NCI-H2171 (cell line): ENCODE data around the gene BRICD5.

ENCODE experiments used
- DNase-seq: peaks from one replicate; lab custom pipeline; 2025; lab: John Stamatoyannopoulos, UW

Gene BRICD5

DNA sequence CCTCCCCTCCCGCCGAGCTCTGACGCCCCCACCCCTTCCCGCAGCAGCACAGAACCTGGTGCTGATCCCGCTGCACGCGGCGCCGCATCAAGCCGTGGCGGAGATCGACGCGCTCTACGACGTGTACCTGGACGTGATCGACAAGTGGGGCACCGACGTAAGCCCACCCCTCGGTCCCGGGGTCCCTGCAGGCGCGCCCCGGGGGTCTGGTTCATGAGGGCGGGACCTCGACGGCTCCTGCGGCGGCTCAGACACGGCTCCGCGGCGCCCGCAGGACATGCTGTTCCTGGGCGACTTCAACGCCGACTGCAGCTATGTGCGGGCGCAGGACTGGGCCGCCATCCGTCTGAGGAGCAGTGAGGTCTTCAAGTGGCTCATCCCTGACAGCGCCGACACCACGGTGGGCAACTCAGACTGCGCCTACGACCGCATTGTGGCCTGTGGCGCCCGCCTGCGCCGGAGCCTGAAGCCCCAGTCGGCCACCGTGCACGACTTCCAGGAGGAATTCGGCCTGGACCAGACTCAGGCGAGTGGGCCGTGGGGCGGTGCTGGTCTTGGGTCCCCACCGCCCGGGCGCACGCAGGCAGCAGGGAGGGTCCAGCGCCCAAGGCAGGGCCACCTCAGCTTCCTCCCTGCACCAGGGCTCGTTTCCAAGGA, 27.0 kb upstream of the BRICD5 start:
- no peak for DNase-seq

DNA sequence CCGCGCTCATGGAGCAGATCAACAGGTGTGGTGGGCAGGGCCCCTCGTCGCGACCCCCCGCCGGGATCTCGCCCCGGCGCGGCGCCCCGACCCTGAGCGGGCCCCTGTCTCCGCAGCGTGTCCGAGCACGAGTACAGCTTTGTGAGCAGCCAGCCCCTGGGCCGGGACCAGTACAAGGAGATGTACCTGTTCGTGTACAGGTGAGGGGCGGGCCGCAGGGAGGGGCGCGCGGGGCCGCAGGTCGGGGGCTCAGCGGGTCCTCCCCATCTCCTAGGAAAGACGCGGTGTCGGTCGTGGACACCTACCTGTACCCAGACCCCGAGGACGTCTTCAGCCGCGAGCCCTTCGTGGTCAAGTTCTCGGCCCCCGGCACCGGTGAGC, 26.4 kb upstream of the BRICD5 start:
- DNase-seq, result no peak

DNA sequence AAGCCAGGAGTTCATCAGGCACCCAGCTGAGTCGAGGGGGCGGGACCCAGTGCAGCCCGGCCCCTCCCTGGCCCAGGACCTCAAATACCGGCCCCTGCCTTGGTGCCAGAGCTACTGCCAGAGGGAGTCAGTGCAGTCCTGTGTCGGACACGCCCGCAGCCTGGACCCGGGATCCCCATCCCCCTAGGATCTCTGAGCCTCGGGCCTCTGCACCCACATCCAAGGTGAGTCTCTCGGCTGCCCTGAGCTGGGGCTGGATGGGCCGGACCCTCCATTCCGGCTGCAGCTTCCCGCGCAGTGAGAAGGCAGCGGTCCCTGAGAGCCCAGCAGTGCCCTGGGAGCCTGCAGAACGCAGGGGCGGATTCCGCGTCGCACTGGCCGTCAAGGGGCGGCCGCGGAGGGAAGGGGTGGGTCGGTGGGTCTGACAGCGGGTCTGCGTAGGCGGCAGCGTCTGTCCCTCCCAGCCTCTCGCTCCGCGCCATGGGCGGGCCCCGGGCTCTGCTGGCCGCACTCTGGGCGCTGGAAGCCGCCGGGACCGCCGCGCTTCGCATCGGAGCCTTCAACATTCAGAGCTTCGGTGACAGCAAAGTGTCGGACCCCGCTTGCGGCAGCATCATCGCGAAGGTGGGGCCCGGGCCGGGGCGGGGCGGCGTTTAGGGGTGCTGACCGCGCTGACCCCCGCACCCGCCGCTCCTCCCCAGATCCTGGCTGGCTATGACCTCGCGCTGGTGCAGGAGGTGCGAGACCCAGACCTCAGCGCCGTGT, 25.9 kb upstream of the BRICD5 start, which contains the start of gene DNASE1L2:
Gene DNASE1L2, plus strand, starts transcription at position 108 of the 765 bp plus-strand sequence. Its CDS starts 373 bp downstream, at position 481.
- no peak for DNase-seq

DNA sequence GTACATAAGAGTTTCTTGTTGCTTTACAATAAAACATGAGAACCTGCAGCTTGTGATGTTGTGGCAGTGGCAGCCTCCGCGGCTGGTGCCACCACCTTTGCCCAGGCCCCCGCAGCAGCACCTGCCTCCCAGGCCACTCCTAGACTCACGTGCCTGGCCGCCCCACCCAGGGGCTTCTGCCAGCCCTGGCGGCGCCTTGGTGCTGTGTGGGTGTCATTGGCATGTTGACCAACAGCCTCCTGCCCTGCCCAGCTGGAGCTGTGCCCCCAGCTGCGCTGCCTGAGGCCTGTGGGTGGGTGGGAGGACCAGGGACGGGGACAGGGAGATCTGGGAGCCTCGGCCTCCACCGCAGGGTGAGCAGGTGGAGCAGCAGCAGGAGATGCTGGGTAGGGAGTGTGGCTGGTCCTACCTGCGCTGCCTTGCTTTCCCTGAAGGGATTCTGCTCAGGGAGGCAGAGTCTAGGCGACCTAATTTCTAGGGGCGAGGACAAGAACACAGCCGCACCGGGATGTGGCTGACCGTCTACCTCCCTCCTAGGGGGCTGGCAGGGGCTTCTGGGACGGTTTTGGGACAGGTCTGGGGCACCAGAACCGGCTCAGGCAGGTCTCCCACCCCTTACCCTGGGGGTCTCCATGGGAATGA, 25.2 kb upstream of the BRICD5 start:
- no peak for DNase-seq

DNA sequence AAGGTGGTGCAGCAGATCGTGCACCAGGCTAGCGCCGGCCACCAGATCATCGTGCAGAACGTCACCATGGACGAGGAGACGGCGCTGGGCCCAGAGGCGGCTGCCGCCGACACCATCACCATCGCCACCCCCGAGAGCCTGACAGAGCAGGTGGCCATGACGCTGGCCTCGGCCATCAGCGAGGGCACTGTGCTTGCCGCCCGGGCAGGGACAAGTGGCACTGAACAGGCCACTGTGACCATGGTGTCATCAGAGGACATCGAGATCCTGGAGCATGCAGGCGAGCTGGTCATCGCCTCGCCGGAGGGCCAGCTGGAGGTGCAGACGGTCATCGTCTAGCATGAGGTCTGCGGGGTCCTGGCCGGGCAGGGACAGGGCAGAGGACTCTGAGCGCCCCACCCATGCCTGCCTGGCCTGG, 24.6 kb upstream of the BRICD5 start:
- no peak for DNase-seq

DNA sequence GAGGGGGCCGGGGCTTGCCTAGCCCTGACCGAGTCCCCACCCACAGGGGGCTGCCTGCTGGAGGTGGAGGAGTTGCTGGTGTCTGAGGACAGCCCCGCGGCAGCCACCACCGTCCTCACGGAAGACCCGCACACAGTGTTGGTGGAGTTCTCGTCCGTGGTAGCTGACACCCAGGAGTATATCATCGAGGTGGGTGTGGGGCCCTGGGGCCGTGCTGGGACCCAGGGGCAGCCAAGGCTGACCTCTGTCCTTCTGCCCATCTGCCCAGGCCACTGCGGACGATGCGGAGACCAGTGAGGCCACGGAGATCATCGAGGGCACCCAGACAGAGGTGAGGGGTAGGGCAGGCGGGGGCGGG, 24.1 kb upstream of the BRICD5 start:
- no peak for DNase-seq

DNA sequence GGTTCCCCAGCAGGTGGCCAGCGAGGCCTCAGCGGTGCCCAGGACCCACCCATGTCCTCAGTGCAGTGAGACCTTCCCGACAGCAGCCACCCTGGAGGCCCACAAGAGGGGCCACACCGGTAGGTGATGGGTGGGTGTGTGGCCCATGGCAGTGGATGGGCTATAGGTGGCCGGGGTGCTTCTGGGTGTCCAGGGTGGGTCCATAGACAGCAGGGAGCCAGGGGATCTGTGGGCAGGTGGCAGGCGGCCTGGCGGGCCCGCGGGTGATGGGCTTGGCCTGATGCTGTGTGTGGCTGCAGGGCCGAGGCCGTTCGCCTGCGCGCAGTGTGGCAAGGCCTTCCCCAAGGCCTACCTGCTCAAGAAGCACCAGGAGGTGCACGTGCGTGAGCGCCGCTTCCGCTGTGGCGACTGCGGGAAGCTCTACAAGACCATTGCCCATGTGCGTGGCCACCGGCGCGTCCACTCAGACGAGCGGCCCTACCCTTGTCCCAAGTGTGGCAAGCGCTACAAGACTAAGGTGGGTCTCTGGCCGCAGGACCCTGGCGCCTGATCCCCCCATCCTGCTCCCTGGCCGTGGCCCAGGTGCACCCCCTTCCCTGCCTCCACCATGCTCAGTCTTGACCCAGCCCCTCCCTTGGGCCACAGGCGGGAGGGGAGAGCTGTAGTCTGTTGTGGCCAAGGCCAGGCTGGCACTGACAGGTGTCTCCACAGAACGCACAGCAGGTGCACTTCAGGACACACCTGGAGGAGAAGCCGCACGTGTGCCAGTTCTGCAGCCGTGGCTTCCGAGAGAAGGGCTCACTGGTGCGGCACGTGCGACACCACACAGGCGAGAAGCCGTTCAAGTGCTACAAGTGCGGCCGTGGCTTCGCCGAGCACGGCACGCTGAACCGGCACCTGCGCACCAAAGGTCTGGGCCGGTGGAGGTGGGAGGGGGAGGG, 23.5 kb upstream of the BRICD5 start:
- DNase-seq, result no peak

DNA sequence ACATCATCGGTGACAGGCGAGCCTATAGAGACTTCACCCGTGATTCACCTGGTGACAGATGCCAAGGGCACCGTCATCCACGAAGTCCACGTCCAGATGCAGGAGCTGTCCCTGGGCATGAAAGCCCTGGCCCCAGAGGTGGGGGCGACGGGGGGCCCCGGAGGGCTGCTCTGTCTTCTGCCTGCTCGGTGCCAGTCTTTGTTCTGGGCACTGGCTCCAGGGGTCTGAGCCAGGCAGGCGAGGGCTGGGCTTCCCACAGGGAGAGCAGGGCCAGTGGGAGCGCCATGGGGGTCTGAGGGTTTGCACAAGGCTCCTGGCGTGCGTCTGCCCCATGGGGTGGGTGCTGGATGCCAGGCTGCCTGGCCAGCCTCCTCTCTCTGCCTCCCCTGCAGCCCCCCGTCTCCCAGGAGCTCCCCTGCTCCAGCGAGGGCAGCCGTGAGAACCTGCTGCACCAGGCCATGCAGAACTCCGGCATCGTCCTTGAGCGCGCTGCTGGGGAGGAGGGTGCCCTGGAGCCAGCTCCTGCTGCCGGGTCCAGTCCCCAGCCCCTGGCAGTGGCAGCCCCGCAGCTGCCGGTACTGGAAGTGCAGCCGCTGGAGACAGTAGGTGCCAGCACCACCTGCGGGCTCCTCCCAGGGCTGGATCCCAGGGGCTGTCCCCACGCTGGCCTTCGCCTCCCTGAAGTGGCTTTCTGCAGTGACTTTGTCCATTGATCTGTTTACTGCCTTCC, 22.5 kb upstream of the BRICD5 start:
- DNase-seq, result no peak

DNA sequence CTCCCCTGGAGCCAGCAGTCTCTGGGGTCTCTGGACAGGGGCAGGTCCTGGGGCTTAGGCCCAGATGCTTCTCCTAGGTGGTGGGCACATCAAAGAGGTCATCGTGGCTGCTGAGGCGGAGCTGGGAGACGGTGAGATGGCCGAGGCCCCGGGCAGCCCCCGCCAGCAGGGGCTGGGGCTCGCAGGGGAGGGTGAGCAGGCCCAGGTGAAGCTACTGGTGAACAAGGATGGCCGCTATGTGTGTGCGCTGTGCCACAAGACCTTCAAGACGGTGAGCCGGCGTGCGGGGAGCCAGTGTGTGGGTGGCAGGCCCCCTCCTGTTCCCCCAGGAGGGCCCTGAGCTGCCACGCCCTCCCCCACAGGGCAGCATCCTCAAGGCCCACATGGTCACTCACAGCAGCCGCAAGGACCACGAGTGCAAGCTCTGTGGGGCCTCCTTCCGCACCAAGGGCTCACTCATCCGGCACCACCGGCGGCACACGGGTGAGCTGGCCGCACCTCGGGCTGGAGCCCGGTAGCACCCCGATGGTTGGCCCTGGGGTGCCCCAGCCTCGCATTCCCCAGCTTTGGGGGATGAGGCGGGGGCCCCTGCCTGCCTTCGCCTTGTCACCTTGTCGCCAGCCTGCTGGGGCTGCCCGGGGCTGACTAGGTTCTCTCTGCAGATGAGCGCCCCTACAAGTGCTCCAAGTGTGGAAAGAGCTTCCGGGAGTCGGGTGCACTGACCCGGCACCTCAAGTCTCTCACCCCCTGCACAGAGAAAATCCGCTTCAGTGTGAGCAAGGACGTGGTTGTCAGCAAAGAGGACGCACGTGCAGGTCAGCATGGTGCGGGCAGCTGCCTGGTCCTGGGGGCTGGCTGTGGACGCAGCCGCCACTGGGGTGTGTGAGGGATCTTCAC, 21.7 kb upstream of the BRICD5 start:
- no peak for DNase-seq

DNA sequence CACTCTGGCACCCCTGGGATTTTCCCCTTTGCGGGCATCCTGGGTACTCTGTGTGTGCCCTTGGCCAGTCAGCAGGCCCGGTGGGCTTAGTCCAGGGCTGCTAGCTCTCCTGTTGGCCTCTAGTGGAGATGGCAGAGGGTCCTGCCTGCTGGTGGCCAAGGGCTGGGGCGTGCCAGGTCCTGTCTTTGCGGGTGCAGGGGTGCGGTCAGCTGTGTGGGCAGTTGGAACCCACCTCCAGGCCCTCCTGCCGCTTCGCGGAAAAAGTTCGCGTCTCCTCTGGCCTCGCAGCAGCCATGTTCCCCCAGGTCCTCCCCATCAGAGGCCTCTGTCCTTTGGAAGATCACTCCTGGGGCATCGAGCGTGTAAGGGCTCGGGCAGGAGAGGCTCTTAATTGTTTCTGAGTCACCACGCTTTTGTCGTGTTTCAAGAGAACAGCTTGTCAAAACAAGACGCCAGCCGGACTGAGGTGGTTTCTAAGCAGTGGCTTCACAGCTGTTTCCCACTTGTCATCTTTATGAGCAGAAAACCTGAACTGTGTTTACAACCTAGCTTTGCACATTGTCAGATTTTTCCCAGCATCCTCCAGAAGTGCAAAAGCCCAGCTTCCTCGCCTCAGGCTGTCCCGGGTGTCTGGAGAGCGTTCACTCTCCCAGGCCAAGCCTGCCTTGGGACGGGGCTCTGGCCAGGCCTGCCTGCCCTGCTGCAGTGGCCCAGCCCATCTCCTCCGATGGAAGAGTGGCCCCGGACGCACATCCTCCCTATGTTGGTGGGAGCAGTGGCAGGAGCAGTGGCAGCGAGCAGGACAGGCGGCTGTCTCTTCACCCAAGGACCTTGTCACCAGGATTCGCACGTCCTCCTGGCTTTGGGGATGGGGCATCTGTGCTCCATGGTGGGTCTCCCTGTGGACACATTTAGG, 20.6 kb upstream of the BRICD5 start:
- no peak for DNase-seq

DNA sequence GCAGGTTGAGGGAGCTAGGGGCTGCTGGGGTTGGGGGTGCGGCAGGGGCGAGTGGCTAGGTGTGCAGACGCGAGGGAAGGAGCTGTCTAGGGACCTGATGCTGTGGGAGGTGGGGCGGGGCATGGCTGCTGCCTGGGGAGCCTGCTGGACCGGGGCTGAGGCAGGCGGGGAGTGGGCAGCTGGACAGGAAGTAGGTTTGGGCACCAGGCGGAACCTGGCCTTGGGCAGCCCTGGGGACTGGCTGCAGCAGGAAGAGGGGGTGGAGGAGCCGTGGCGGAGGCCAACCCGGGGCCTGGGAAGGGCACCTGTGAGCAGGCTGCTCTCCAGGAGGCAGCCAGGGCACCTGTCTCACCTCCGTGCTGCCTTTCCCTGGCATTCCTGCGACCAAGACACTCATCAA, 19.7 kb upstream of the BRICD5 start:
- DNase-seq, result no peak

DNA sequence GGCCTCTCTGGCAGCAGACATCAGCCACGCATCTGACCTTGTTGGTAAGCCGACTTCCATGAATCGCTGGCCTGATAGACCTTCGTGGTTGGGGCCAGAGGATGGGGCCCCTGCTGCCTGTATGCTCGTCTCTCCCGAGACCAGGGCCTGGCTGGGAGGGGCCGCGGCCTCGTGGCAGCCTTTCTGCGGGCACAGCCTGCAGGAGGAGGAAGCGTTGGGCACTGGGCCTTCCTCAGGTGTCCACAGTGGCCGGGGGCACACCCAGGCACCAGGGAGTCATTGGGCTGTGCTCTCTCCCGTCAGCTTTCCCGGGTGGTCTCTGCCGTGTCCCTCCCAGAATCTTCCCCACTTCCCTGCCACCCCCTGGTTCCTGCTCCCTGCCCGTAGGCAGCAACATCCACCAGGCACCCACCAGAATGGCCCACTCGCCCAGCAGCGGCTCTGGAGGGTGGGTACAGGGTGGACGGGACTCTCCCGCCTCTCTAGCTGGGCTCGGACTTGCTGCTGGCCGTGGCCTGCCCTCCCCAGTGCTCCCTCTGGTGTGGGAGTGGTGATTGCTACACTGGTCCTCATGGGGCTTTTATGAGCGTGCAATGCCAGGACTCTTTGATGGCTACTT, 19.1 kb upstream of the BRICD5 start:
- no peak for DNase-seq

DNA sequence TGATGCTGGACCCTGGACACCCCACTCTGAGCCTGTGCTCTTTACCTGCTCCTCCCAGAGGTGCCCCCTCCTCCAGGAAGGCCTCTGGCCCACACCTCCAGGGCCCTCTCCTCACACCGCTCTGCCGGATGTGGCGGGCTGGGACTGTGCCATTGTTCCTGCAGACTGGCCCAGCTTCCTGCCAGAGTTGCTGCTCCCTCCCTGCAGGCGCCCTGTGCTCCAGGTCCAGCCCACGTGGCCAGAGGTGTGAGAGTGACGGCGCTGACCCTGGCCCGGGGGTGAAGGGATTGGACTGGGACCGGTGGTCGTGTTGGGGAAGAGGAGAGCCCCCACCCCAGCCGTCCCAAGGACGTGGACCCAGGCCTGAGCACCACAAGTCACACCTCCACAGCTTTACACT, 18.4 kb upstream of the BRICD5 start:
- no peak for DNase-seq

DNA sequence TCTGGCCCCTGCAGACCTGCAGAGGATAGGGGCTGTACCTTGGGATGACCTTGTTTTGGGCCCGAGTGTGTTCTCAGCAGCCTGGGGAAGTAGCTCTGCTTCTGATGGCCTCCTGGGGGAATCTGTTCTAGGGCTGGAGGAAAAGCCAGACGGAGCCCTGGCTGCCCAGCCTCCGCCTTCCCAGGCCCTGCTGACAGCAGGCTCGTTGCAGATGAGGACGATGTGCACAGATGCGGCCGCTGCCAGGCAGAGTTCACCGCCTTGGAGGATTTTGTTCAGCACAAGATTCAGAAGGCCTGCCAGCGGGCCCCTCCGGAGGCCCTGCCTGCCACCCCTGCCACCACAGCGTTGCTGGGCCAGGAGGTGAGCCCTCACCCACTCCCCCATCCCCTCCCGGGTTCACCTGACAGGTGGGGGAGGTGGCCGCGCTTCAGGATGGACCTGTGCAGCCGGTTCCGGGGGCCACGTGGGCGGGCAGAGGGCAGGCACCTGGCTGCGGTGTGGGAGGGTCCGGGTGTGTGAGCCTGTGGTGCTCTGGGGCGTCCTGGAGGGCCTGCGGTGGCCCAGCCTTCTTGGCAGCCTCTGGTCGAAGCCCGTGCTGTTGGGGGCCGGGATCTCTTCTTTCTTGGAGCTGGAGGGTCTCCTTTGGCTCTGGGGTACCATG, 17.6 kb upstream of the BRICD5 start:
- DNase-seq, result no peak

DNA sequence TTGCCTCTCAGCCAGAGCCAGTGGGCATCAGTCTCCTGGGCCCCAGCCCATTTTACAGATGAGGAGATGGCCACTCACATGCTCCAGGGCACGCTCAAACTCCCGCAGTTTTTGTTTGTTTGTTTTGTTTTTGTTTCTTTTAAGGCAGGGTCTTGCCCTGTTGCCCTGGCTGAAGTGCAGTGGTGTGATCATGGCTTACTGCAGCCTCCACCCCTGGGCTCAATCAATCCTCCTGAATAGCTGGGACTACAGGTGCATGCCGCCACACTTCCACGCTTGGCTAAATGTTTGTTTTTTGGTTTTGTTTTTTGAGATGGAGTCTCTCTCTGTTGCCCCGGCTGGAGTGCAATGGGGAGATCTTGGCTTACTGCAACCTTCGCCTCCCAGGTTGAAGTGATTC, 16.3 kb upstream of the BRICD5 start:
- no peak for DNase-seq

DNA sequence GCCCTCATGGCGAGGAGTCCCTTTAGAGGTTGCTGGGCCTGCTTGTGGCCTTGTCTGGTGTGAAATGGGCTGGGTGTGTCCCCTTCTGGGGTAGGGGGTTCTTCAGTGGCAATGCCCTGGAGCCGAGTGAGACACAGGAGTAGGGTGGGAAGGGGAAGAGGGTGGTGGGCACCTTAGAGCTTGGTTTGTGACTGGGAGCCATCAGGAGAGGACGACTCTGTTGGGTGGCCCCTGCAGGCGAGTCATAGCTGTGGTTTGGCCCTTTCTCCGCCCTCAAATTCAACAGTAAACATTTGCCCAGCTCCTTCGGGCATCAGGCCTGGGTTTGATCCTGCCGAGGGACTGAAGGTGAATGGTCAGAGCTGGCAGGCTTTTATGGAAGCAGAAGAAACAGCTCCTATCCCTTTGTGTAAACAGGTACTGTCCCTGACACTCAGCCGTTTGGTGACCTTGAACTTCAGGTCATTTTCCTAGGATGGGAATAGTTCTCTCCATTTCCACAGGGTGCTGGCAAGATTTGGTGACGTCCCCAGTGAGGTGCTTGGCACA, 15.7 kb upstream of the BRICD5 start:
- no peak for DNase-seq

DNA sequence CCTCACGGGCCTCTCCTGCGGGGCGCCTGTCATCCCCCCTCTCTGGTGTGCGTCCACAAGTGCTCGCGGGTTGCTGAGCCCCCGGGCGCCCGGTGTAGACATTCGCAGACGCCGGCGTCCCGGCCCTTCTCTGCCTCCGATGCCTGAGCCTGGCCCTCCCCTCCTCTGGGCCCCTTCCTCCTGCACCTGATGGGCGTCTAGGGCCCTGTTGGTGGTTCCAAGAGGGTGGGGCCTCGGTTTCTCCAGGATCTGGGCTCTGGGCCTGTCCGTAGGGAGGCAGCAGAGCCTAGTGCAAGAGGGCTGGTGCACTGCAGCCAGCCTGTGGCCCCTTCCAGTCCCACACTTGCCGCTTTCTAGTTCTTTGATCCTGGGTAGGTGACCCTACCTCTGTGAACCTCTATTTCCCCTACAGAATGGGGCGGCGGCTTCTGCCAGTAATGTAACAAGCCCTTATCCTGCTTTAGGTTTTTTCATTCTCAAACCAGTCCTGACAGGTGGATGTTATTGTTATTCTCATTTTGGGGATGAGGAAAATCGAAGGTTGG, 13.4 kb upstream of the BRICD5 start:
- no peak for DNase-seq
